OCI-LY3 (cell line): Measurements from ENCODE around the gene ZNF764.

Experiments used
- H2AFZ ChIP-seq: fragments of 200-600, 300-600 bp; shearing (Covaris generic); 2 replicates; pipeline ENCODE4 v1.6.0; 2014; ENCODE audit warnings: antibody characterized with exemption, low read depth, low read length
- H3K27ac ChIP-seq: fragments of 200-600, 300-600 bp; sonication (generic); 2 replicates; pipeline ENCODE4 v1.5.1; 2014; ENCODE audit warnings: mild to moderate bottlenecking, low read length, moderate library complexity, mixed read lengths
- H3K27me3 ChIP-seq: fragments of 200-600, 300-600 bp; sonication (generic); 2 replicates; pipeline ENCODE4 v1.6.1; 2014; ENCODE audit warnings: low read depth, low read length, mixed read lengths
- H3K36me3 ChIP-seq: fragments of 200-600, 300-600 bp; sonication (generic); replicated peaks from 2 replicates; pipeline ENCODE3; 2014; ENCODE audit warnings: low read depth, low read length, mixed read lengths
- H3K4me1 ChIP-seq: fragments of 300-600, 200-600 bp; sonication (generic); 2 replicates; pipeline ENCODE4 v1.6.1; 2014; ENCODE audit warnings: low read length, mixed read lengths
- H3K4me2 ChIP-seq: fragments of 200-600, 300-600 bp; sonication (generic); 2 replicates; pipeline ENCODE4 v1.6.1; 2014; ENCODE audit warnings: low read length, mixed read lengths
- H3K4me3 ChIP-seq: fragments of 300-600, 200-600 bp; sonication (generic); 2 replicates; pipeline ENCODE4 v1.5.1; 2014; ENCODE audit warnings: antibody characterized with exemption, mild to moderate bottlenecking, low read length, moderate library complexity
- H3K79me2 ChIP-seq: fragments of 300-600, 200-600 bp; shearing (Covaris generic); 2 replicates; pipeline ENCODE4 v1.6.1; 2014; ENCODE audit warnings: mild to moderate bottlenecking, low read length, mixed read lengths
- H3K9ac ChIP-seq: fragments of 300-600, 200-600 bp; shearing (Covaris generic); 2 replicates; pipeline ENCODE4 v1.6.0; 2014; ENCODE audit warnings: mild to moderate bottlenecking, low read length, moderate library complexity
- H3K9me3 ChIP-seq: fragments of 200-600, 300-600 bp; shearing (Covaris generic); 2 replicates; pipeline ENCODE4 v1.6.1; 2014; ENCODE audit warnings: low read length, mixed read lengths; ENCODE audit not compliant: insufficient read depth
- H4K20me1 ChIP-seq: fragments of 200-600, 300-600 bp; sonication (generic); 2 replicates; pipeline ENCODE4 v1.6.1; 2016; ENCODE audit warnings: low read length, mixed read lengths; ENCODE audit not compliant: insufficient read depth
- CTCF ChIP-seq: fragments of 200-600, 300-600 bp; sonication (generic); IDR thresholded peaks from 2 replicates; pipeline ENCODE4 v1.5.1; 2014; ENCODE audit warnings: antibody characterized with exemption, low read length, low read depth
- EZH2phosphoT487 ChIP-seq: fragments of 200-600 bp; shearing (Covaris generic); IDR thresholded peaks from 2 replicates; pipeline ENCODE4 v1.6.1; 2018; ENCODE audit warnings: antibody characterized with exemption, mixed run types, low read depth

The ZNF764 gene

GRCh38 chr16:30603945-30604315, 45.8 kb upstream of the ZNF764 start:
- no peak overlapping the region for H2AFZ ChIP-seq
- no peaks in the 10 kb centered on the region for H4K20me1 ChIP-seq
- peaks cover 33% of the 10 kb centered on the region for H3K36me3 ChIP-seq
- no peak overlapping the region for H3K27ac ChIP-seq
- no peak overlapping the region for H3K4me2 ChIP-seq
- H3K27me3 ChIP-seq = no peaks in the 10 kb centered on the region
- 0 out of 2 replicates have a peak, but pooled peaks cover 2% of the 10 kb centered on the region for H3K79me2 ChIP-seq
- H3K9me3 ChIP-seq = no peaks in the 10 kb centered on the region
- TF ChIP-seq EZH2phosphoT487 (no peak), CTCF (no peak)
- H3K4me1 ChIP-seq = peaks cover 2% of the 10 kb centered on the region
- H3K4me3 ChIP-seq = no peak overlapping the region
- H3K9ac ChIP-seq = no peak overlapping the region

- TF ChIP-seq EZH2phosphoT487 (no peak), CTCF (no peak)
- no peak overlapping the region for H2AFZ ChIP-seq
- no peak overlapping the region for H3K4me3 ChIP-seq
- peaks cover 30% of the 10 kb centered on the region for H3K36me3 ChIP-seq
- no peaks in the 10 kb centered on the region for H4K20me1 ChIP-seq
- H3K27ac ChIP-seq = no peak overlapping the region
- H3K4me1 ChIP-seq = no peaks in the 10 kb centered on the region
- H3K79me2 ChIP-seq = no peaks in the 10 kb centered on the region
- no peaks in the 10 kb centered on the region for H3K27me3 ChIP-seq
- H3K9me3 ChIP-seq = no peaks in the 10 kb centered on the region
- H3K4me2 ChIP-seq = no peak overlapping the region
- no peak overlapping the region for H3K9ac ChIP-seq
These were observed 44.6 kb upstream of the ZNF764 start for GRCh38 chr16:30602616-30603277.

- H4K20me1 ChIP-seq = no peaks in the 10 kb centered on the region
- no peak for TF ChIP-seq EZH2phosphoT487
- TF ChIP-seq CTCF = no peak
- H3K4me2 ChIP-seq = no peak overlapping the region
- H3K27me3 ChIP-seq = no peaks in the 10 kb centered on the region
- H3K79me2 ChIP-seq = no peaks in the 10 kb centered on the region
- H3K36me3 ChIP-seq = peaks cover 30% of the 10 kb centered on the region
- H3K4me3 ChIP-seq = no peak overlapping the region
- no peaks in the 10 kb centered on the region for H3K4me1 ChIP-seq
- no peak overlapping the region for H3K9ac ChIP-seq
- no peak overlapping the region for H2AFZ ChIP-seq
- no peaks in the 10 kb centered on the region for H3K9me3 ChIP-seq
- H3K27ac ChIP-seq = no peak overlapping the region
These were observed 43.8 kb upstream of the ZNF764 start for GRCh38 chr16:30601966-30602365.

GRCh38 chr16:30600929-30601328, 42.8 kb upstream of the ZNF764 start:
- H4K20me1 ChIP-seq = no peaks in the 10 kb centered on the region
- H3K9me3 ChIP-seq = no peaks in the 10 kb centered on the region
- no peaks in the 10 kb centered on the region for H3K4me1 ChIP-seq
- H2AFZ ChIP-seq = no peak overlapping the region
- no peaks in the 10 kb centered on the region for H3K79me2 ChIP-seq
- H3K4me2 ChIP-seq = no peak overlapping the region
- peaks cover 28% of the 10 kb centered on the region for H3K36me3 ChIP-seq
- no peak overlapping the region for H3K4me3 ChIP-seq
- no peak for TF ChIP-seq EZH2phosphoT487
- no peak for TF ChIP-seq CTCF
- no peak overlapping the region for H3K27ac ChIP-seq
- no peaks in the 10 kb centered on the region for H3K27me3 ChIP-seq
- H3K9ac ChIP-seq = no peak overlapping the region
